Measurements from ENCODE around the gene NPRL2. TPM values are rescaled to one million over a fixed set of nuclear protein-coding genes. Genes with fewer than 3 reads are reported as not detected.
"Not testable (repeated sequence)": the region's sequence is repeated elsewhere in the genome, so short reads cannot be mapped to it uniquely, and the experiment has no call there.

The NPRL2 gene
- total RNA-seq, 1 experiment from 2014 or later, result 35.4 TPM

- peaks cover 1 to 16% of the 10 kb centered on the region in 2 experiments; a peak in 1 of 4 replicates for H3K36me3 ChIP-seq (ENCODE audit: control insufficient read depth in 1 of 2, insufficient read depth in 2 of 2, low read length in 2 of 2)
- TF ChIP-seq SIN3A (IDR thresholded peaks at IDR 0.05; ENCODE audit: low read depth) (no peak), FOSL1 (IDR thresholded peaks at IDR 0.05; ENCODE audit: low read depth) (no peak), ZFX (IDR thresholded peaks at IDR 0.05) (no peak), RAD21 (IDR thresholded peaks at IDR 0.05; ENCODE audit: low read depth) (no peak), CTCF (IDR thresholded peaks at IDR 0.05 in 2 of 3, conservative IDR thresholded peaks at IDR 0.05 in 1 of 3; ENCODE audit: borderline replicate concordance in 1 of 3, insufficient read depth in 1 of 3, low read depth in 2 of 3, low read length in 2 of 3) (no peak), ATF3 (IDR thresholded peaks at IDR 0.05) (no peak), ELF1 (IDR thresholded peaks at IDR 0.05; ENCODE audit: borderline replicate concordance, low read depth) (no peak), POLR2A (IDR thresholded peaks at IDR 0.05; ENCODE audit: borderline replicate concordance, extremely low read depth, insufficient read depth, insufficient read length) (no peak), MAX (IDR thresholded peaks at IDR 0.05) (no peak), JUND (IDR thresholded peaks at IDR 0.05) (no peak), EZH2phosphoT487 (IDR thresholded peaks at IDR 0.05; ENCODE audit: borderline replicate concordance) (no peak), POLR2AphosphoS5 (IDR thresholded peaks at IDR 0.05; ENCODE audit: low read depth, low read length) (no peak), EGR1 (IDR thresholded peaks at IDR 0.05; ENCODE audit: low read depth) (no peak), YY1 (IDR thresholded peaks at IDR 0.05; ENCODE audit: extremely low read depth, insufficient replicate concordance, low read depth, low read length) (no peak), TCF7L2 (IDR thresholded peaks at IDR 0.05; ENCODE audit: borderline replicate concordance, extremely low read depth, insufficient read depth, insufficient read length) (no peak)
- TF ChIP-seq, protein P1, sequence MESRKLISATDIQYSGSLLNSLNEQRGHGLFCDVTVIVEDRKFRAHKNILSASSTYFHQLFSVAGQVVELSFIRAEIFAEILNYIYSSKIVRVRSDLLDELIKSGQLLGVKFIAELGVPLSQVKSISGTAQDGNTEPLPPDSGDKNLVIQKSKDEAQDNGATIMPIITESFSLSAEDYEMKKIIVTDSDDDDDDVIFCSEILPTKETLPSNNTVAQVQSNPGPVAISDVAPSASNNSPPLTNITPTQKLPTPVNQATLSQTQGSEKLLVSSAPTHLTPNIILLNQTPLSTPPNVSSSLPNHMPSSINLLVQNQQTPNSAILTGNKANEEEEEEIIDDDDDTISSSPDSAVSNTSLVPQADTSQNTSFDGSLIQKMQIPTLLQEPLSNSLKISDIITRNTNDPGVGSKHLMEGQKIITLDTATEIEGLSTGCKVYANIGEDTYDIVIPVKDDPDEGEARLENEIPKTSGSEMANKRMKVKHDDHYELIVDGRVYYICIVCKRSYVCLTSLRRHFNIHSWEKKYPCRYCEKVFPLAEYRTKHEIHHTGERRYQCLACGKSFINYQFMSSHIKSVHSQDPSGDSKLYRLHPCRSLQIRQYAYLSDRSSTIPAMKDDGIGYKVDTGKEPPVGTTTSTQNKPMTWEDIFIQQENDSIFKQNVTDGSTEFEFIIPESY (IDR thresholded peaks at IDR 0.05; ENCODE audit: extremely low read depth, insufficient replicate concordance, low read length), result no peak
- H3K9ac ChIP-seq (ENCODE audit: low read length), result no peak overlapping the region
- H3K4me1 ChIP-seq (ENCODE audit: control insufficient read depth in 1 of 2, insufficient read depth in 2 of 2, low read length in 2 of 2), result peaks cover 55 to 74% of the 10 kb centered on the region in 2 experiments
- no peak overlapping the region for H3K4me2 ChIP-seq (ENCODE audit: low read length)
- no peak overlapping the region for H2AFZ ChIP-seq (ENCODE audit: low read depth, low read length, poor library complexity, severe bottlenecking)
- no peak overlapping the region; the same call in 1 of the 2 replicates for H3K27ac ChIP-seq (ENCODE audit: low read depth, low read length)
- H3K4me3 ChIP-seq (replicated peaks in 1 of 2; ENCODE audit: low read depth in 1 of 2, low read length in 2 of 2), result no peak overlapping the region
- BruUV-seq (replicated peaks), result no TSS peak
- ATAC-seq (no peak), DNase-seq (ENCODE audit: low read depth, low spot score) (no peak)
- CTCF ChIA-PET, result interaction anchor here (1.0 kb wide), 1 partner anchor 10 kb away, joined by 3 read pairs; no protein-coding TSS in a partner anchor
- RAD21 ChIA-PET (ENCODE audit: low non-redundant PET in 1 of 2, low total read pairs in 2 of 2, uncharacterized antibody in 2 of 2, unreplicated experiment in 2 of 2), result no interaction called here
- no peaks in the 10 kb centered on the region for H3K27me3 ChIP-seq (ENCODE audit: insufficient read depth, low read length)
- POLR2A ChIA-PET, result interaction anchor here (1.6 to 1.9 kb wide), 2 partner anchors 11 to 15 kb away, joined by 5 to 8 read pairs; partner anchors contain the start of genes HYAL1, HYAL3 and NAA80
- no peaks in the 10 kb centered on the region for H4K20me1 ChIP-seq (ENCODE audit: insufficient read depth)
- intact Hi-C loops (cut with micrococcal nuclease), result no loop called here
- H3K79me2 ChIP-seq (ENCODE audit: insufficient read depth, low read length), result peaks cover 34% of the 10 kb centered on the region
- H3K9me3 ChIP-seq (ENCODE audit: control insufficient read depth in 1 of 2, insufficient read depth in 1 of 2, low read depth in 1 of 2, low read length in 2 of 2), result no peaks in the 10 kb centered on the region
- no peaks in the 10 kb centered on the region for H3K9me2 ChIP-seq (ENCODE audit: insufficient read depth)
Measured at GRCh38 chr3:50314342-50314741, 36.2 kb downstream of the NPRL2 start.

DNA sequence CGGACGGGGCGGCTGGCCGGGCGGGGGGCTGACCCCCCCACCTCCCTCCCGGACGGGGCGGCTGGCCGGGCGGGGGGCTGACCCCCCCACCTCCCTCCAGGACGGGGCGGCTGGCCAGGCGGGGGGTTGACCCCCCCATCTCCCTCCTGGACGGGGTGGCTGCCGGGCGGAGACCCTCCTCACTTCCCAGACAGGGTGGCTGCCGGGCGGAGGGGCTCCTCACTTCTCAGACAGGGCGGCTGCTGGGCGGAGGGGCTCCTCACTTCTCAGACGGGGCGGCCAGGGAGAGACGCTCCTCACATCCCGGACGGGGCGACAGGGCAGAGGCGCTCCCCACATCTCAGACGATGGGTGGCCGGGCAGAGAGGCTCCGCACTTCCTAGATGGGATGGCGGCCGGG, 38.5 kb downstream of the NPRL2 start:
- Histone ChIP-seq H3K79me2 (ENCODE audit: insufficient read depth, low read length) (peaks cover 16% of the 10 kb centered on the region; the same call in 1 of the 2 replicates), H3K4me1 (ENCODE audit: control insufficient read depth in 1 of 2, insufficient read depth in 2 of 2, low read length in 2 of 2) (peaks cover 33 to 57% of the 10 kb centered on the region in 2 experiments)
- CTCF ChIA-PET; H3K36me3 ChIP-seq (ENCODE audit: control insufficient read depth in 1 of 2, insufficient read depth in 2 of 2, low read length in 2 of 2); H4K20me1 ChIP-seq (ENCODE audit: insufficient read depth); H3K4me2 ChIP-seq (ENCODE audit: low read length); H3K4me3 ChIP-seq (replicated peaks in 1 of 2; ENCODE audit: low read depth in 1 of 2, low read length in 2 of 2); H3K27me3 ChIP-seq (ENCODE audit: insufficient read depth, low read length); ATAC-seq; DNase-seq (ENCODE audit: low read depth, low spot score); POLR2A ChIA-PET; intact Hi-C loops (cut with micrococcal nuclease); H3K27ac ChIP-seq (ENCODE audit: low read depth, low read length); H3K9me2 ChIP-seq (ENCODE audit: insufficient read depth); H2AFZ ChIP-seq (ENCODE audit: low read depth, low read length, poor library complexity, severe bottlenecking); BruUV-seq (replicated peaks); H3K9ac ChIP-seq (ENCODE audit: low read length); RAD21 ChIA-PET (ENCODE audit: low non-redundant PET in 1 of 2, low total read pairs in 2 of 2, uncharacterized antibody in 2 of 2, unreplicated experiment in 2 of 2); H3K9me3 ChIP-seq (ENCODE audit: control insufficient read depth in 1 of 2, insufficient read depth in 1 of 2, low read depth in 1 of 2, low read length in 2 of 2): not testable (repeated sequence)
